ENCODE measurements around the gene SUPV3L1. TPM values are rescaled to one million over a fixed set of nuclear protein-coding genes. Genes with fewer than 3 reads are reported as not detected.
"Not testable (repeated sequence)": the region's sequence is repeated elsewhere in the genome, so short reads cannot be mapped to it uniquely, and the experiment has no call there.

Gene SUPV3L1
- 10 to 100 TPM; 20.8 to 36.2 (median 26.2) TPM for total RNA-seq
- 10 to 100 TPM; 21.6 to 34.5 (median 31.9) TPM for polyA plus RNA-seq

DNA sequence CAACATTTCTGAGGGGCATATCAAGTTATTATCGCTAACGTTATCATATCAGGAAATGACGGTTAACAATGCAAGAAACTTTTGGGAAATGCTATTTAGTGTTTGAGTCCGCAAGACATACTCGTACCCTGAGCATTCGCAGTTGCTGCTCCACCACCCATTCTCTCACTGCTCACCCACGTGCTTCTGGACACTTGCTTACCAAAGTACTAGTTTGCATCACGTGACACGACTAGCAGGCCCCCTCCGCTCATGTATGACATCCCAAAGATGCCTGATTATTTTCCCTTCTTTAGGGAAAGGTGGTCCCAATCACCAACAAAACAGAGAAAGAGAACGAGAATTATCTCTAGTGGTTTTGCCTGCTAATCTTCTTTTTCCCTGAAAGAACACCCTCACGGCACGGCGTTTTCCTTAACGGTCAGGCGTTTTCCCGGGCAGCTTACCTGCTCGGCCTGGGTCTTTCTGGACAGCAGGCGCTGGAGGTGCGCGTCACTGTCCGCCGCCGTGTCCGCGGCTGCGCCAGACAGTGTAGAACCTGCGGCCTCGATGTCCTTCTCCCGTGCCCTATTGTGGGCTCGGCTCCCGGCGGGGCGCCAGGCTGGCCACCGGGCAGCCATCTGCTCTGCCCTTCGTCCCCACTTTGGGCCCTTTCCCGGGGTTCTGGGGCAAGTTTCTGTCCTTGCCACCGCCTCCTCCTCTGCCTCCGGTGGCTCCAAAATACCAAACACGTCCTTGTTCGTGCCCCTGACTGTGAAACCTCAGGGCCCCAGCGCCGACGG is at the start of gene SUPV3L1:
SUPV3L1 (plus strand) TSS at position 492 of the 782 bp plus-strand sequence; CDS start at position 550, 58 bp downstream.
- H3K27ac ChIP-seq, result peak within 1 kb of the TSS; percentile 87 to 94 (median 92)
- intact Hi-C loops (cut with DNase I), result loop anchor here (2.0 to 10.0 kb wide), 3 partner anchors 55 to 653 kb away; partner anchors contain the start of genes KIFBP, SLC25A16 and VPS26A
- no peaks in the 10 kb centered on the region for H3K9me3 ChIP-seq
- DNase-seq, result peak; percentile 96
- H3K36me3 ChIP-seq, result peaks cover 0 to 6% (median 0%) of the 10 kb centered on the region in 4 donors
- no peaks in the 10 kb centered on the region for H3K27me3 ChIP-seq
- peak within 1 kb of the TSS; percentile 75 to 99 (median 97) for H3K4me3 ChIP-seq
- H3K4me1 ChIP-seq, result peaks cover 0 to 29% (median 26%) of the 10 kb centered on the region in 4 donors
- WGBS, 2 donors, result 0% methylated on average over 44 of the region's 44 CpGs
- TF ChIP-seq EP300 (IDR thresholded peaks at IDR 0.05) (no peak), POLR2AphosphoS5 (IDR thresholded peaks at IDR 0.05) (peak; percentile 81 to 97 (median 92)), POLR2A (IDR thresholded peaks at IDR 0.05) (peak; percentile 75 to 77)
- TF ChIP-seq, protein P1, sequence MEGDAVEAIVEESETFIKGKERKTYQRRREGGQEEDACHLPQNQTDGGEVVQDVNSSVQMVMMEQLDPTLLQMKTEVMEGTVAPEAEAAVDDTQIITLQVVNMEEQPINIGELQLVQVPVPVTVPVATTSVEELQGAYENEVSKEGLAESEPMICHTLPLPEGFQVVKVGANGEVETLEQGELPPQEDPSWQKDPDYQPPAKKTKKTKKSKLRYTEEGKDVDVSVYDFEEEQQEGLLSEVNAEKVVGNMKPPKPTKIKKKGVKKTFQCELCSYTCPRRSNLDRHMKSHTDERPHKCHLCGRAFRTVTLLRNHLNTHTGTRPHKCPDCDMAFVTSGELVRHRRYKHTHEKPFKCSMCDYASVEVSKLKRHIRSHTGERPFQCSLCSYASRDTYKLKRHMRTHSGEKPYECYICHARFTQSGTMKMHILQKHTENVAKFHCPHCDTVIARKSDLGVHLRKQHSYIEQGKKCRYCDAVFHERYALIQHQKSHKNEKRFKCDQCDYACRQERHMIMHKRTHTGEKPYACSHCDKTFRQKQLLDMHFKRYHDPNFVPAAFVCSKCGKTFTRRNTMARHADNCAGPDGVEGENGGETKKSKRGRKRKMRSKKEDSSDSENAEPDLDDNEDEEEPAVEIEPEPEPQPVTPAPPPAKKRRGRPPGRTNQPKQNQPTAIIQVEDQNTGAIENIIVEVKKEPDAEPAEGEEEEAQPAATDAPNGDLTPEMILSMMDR (IDR thresholded peaks at IDR 0.05), result no peak

DNA sequence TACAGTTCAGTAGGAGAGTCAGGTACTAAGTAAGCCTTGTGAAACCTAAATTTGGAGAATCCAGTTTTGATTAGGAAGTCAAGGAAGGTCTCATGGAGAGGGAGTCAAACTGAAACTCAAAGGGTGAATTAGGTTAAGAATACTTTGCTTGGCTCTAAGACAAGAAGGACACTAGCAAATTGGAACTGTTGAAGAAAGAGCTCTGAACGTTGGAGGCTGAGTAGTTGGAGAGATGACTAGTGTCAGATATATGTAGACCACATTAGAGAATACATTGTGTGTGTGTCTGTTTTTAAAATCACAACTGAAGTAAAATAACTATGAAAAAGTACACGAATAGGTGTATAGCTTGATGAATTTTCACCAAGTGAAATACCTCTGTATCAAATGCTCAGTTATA is 49.8 kb upstream of the SUPV3L1 start:
- intact Hi-C loops (cut with DNase I), result no loop called here
- Histone ChIP-seq H3K27ac (no peak overlapping the region), H3K9me3 (no peaks in the 10 kb centered on the region), H3K36me3 (peaks cover 0 to 21% (median 7%) of the 10 kb centered on the region in 4 donors), H3K27me3 (no peaks in the 10 kb centered on the region), H3K4me1 (peaks cover 0 to 29% (median 14%) of the 10 kb centered on the region in 4 donors), H3K4me3 (no peak overlapping the region)
- no peak for TF ChIP-seq POLR2AphosphoS5 (IDR thresholded peaks at IDR 0.05)
- TF ChIP-seq EP300 (IDR thresholded peaks at IDR 0.05), result no peak
- TF ChIP-seq POLR2A (IDR thresholded peaks at IDR 0.05), result no peak
- TF ChIP-seq, protein P1 (IDR thresholded peaks at IDR 0.05), result no peak
- WGBS, 2 donors, result 41 to 58% methylated on average over 2 of the region's 2 CpGs
- no peak for DNase-seq

DNA sequence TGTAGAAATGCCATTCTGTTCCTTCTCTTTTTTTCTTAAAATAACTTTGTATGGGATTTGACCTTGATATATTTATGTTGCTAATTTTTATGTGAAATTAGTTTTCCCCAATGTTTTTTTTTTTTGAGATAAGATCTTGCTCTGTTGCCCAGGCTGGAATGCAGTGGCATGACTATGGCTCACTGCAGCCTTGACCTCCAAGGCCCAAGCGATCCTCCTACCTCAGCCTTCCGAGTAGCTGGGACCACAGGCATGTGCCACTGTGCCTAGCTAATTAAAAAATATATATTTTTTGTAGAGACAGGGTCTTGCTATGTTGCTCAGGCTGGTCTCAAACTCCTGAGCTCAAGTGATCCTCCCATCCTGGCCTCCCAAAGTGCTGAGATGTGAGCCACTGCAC is 40.1 kb upstream of the SUPV3L1 start:
- no peak overlapping the region for H3K4me3 ChIP-seq
- no peaks in the 10 kb centered on the region for H3K27me3 ChIP-seq
- DNase-seq, result no peak
- TF ChIP-seq POLR2AphosphoS5 (IDR thresholded peaks at IDR 0.05) (no peak), POLR2A (IDR thresholded peaks at IDR 0.05) (no peak), EP300 (IDR thresholded peaks at IDR 0.05) (no peak)
- TF ChIP-seq, protein P1 (IDR thresholded peaks at IDR 0.05), result no peak
- intact Hi-C loops (cut with DNase I), result no loop called here
- H3K9me3 ChIP-seq, result no peaks in the 10 kb centered on the region
- H3K27ac ChIP-seq, result no peak overlapping the region
- no peaks in the 10 kb centered on the region for H3K4me1 ChIP-seq
- WGBS, 2 donors, result 96 to 98% methylated on average over 2 of the region's 2 CpGs
- H3K36me3 ChIP-seq, result peaks cover 0 to 20% (median 1%) of the 10 kb centered on the region in 4 donors

DNA sequence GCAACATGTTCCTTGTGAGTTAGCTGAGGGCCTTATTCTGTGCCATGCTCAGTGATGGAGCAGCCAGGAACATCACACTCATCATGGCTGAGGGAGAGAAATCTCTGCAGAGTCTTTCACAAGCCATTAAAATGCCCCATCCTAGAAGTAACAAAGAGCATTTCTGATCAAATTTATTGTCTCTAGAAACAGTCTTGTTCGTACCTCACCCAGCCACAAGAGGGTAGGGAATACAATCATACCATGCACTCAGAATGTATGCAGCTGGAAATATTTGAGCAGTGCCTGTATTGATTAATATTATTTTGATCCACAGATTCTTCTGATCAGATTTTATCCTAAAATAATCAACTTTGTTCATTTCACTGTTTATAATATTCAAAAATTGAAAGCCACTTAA is 38.7 kb upstream of the SUPV3L1 start:
- no peak for DNase-seq
- intact Hi-C loops (cut with DNase I), result no loop called here
- H3K4me3 ChIP-seq, result no peak overlapping the region
- H3K9me3 ChIP-seq, result no peaks in the 10 kb centered on the region
- no peak overlapping the region for H3K27ac ChIP-seq
- TF ChIP-seq POLR2AphosphoS5 (IDR thresholded peaks at IDR 0.05) (no peak), POLR2A (IDR thresholded peaks at IDR 0.05) (no peak), EP300 (IDR thresholded peaks at IDR 0.05) (no peak)
- TF ChIP-seq, protein P1 (IDR thresholded peaks at IDR 0.05), result no peak
- H3K36me3 ChIP-seq, result peaks cover 0 to 9% (median 0%) of the 10 kb centered on the region in 4 donors
- no peaks in the 10 kb centered on the region for H3K4me1 ChIP-seq
- H3K27me3 ChIP-seq, result no peaks in the 10 kb centered on the region
- WGBS, 2 donors, result 54 to 80% methylated on average over 1 of the region's 1 CpG

DNA sequence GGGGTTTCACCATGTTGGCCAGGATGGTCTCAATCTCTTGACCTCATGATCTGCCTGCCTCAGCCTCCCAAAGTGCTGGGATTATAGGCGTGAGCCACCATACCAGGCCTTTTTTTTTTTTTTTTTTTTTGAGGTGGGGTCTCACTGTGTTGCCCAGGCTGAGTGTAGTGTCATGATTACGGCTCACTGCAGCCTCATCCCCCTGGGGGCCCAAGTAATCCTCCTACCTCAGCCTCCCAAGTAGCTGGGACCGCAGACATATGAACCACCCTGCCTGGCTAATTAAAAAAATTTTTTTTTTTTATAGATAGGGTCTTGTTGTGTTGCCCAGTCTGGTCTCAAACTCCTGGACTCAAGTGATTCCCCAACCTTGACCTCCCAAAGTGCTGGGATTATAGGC is 38.0 kb upstream of the SUPV3L1 start:
- intact Hi-C loops (cut with DNase I); H3K4me1 ChIP-seq: not testable (repeated sequence)
- WGBS, 2 donors, result 97 to 99% methylated on average over 3 of the region's 3 CpGs

More for the DNA sequence above, 38.0 kb upstream of the SUPV3L1 start:
- H3K9me3 ChIP-seq, DNase-seq, H3K4me3 ChIP-seq, H3K27me3 ChIP-seq, H3K36me3 ChIP-seq, H3K27ac ChIP-seq: not testable (repeated sequence)

All from sigmoid colon (tissue), 7 donors.